GM12874 (cell line): Measurements from ENCODE around the gene URB2.

Experiments
- CTCF ChIP-seq: IDR thresholded peaks from 2 replicates; pipeline ENCODE4 v1.5.1; 2011; ENCODE audit warnings: low read depth, mild to moderate bottlenecking, control low read depth, low read length, moderate library complexity; ENCODE audit not compliant: insufficient read depth

URB2 gene

GRCh38 chr1:229619002-229619401 is 7.0 kb upstream of the URB2 start:
- no peak for TF ChIP-seq CTCF

GRCh38 chr1:229619614-229620013 is 6.4 kb upstream of the URB2 start:
- no peak for TF ChIP-seq CTCF

DNA sequence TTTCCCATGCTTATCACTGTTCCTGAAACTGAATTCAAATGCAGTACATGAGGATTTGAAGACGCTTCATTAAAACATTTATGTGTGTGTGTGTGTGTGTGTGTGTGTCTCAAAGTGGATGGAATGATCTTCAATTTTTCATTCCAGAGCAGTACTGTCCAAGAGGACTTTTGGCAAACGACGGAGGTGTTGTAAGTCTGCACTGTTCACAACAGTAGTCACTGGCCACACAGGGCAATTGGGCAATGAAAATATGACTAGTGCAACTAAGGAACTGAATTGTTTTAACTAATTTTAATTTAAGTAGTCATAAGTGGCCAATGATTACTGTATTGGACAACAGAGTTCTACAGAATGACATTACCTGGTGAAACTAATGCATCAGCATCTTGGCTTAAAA is 5.2 kb upstream of the URB2 start:
- no peak for TF ChIP-seq CTCF

- no peak for TF ChIP-seq CTCF
These were observed 4.4 kb upstream of the URB2 start for GRCh38 chr1:229621663-229622062.

- TF ChIP-seq CTCF = no peak
These were observed 2.8 kb upstream of the URB2 start for GRCh38 chr1:229623225-229623624.

DNA sequence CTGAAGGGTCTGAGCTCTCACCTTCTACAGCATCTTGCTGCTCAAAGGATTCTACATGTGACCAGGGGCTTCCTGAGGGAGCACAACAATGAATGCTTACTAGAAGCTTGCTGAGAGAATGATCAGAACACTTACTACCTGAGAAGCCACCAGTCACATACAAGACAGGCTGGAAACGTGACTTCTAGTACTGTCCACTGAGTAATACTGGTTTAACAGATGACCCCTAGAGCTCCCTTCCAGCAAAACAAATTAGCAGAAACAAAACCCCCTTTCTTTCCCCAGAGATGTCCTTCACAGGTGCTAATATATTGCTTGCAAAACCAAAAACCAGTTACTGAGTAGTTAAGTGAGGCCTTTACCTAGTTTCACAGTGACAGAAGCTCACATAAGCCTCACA is 2.2 kb upstream of the URB2 start:
- TF ChIP-seq CTCF = no peak

- TF ChIP-seq CTCF = no peak
These were observed 1.5 kb upstream of the URB2 start for GRCh38 chr1:229624521-229625070.
